BLaER1 treated with 17β-estradiol and CSF1 and Interleukin-3, amounts not matched to agents 10 nM and 100 nM (cell line): ENCODE results near the gene ZNF423.
A peak's percentile ranks its signal among the peaks of the same experiment; 100 is the strongest.

Source experiments
- H3K27ac ChIP-seq, 11 experiments: shearing (Covaris generic); formaldehyde crosslinking; 2 replicates each; pipeline ENCODE4 v1.8.1; 2022
- H3K27me3 ChIP-seq, 11 experiments: shearing (Covaris generic); formaldehyde crosslinking; 2 replicates each; pipeline ENCODE4 v1.8.1; 2022
- H3K36me3 ChIP-seq, 11 experiments: shearing (Covaris generic); formaldehyde crosslinking; 2 replicates each; pipeline ENCODE4 v1.8.1; 2022
- H3K4me1 ChIP-seq, 10 experiments: shearing (Covaris generic); formaldehyde crosslinking; 2 replicates each; pipeline ENCODE4 v1.8.1; 2022
- H3K4me2 ChIP-seq, 11 experiments: shearing (Covaris generic); formaldehyde crosslinking; 2 replicates each; pipeline ENCODE4 v1.8.1; 2022
- H3K4me3 ChIP-seq, 10 experiments: shearing (Covaris generic); formaldehyde crosslinking; 2 replicates each; pipeline ENCODE4 v1.8.1; 2022
- H3K9ac ChIP-seq, 11 experiments: shearing (Covaris generic); formaldehyde crosslinking; 2 replicates each; pipeline ENCODE4 v1.8.1; 2022
- H3K9me3 ChIP-seq, 11 experiments: shearing (Covaris generic); formaldehyde crosslinking; replicated peaks in 1 of 11; 2 replicates each; pipeline ENCODE4 v1.8.1; 2022
- H4K20me1 ChIP-seq, 11 experiments: shearing (Covaris generic); formaldehyde crosslinking; 2 replicates each; pipeline ENCODE4 v1.8.1; 2022
- Cebpa-rat ChIP-seq, 11 experiments: shearing (Covaris generic); IDR thresholded peaks; 2 replicates each; pipeline ENCODE4 v1.8.1; 2022

ZNF423 gene

DNA sequence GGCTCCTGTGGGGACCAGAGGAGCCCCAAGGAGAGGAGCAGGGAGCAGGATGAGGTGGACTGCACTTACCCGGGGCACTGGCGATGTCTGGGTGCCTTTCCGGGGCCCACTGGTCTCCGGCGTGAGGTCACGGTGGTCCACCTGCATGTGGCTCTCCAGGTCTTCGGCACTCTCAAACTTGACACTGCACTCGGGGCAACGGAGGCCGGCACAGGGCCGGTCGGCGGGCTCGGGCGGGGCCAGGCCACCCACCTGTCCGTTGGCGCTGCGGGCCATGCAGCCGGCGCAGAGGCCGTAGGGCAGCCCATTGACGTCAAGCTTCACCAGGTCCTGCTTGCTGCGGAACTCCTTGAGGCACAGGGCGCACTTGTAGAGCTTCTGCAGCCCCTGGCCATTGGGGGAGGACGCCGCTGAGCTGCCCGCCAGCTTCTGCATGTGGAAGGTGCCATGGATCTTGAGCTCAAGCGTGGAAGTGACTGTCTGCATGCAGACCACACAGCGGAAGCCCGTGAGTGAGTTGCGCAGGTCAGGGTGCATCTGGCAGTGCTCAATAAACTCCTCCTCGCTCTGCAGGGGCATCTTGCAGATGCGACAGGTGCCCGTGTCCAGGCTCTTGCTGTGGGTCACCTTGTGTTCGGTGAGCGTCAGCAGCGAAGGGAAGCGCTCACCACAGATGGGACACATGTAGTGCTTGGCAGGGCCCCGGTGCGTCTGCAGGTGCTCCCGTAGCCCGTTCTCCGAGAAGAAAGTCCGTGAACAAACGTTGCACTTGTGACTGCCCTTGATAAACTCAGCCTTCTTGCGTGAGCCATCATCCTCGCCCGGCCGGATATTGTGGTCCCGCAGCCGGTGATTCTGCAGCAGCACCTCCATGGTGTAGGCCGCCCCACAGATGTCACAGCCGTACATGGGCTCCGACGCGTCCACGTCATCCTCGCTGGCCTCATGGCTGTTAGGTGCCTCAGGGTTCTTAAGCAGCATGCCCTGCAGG lies 220.0 kb downstream of the ZNF423 start:
- TF ChIP-seq Cebpa-rat (IDR thresholded peaks at IDR 0.05): no peak
- peak overlapping the region in 1 of 11 experiments; percentile 60; a peak in 1 of 22 replicates for H3K9ac ChIP-seq
- peak overlapping the region in 3 of 10 experiments; percentile 19 to 46 (median 31); a peak in 6 of 20 replicates for H3K4me3 ChIP-seq
- peaks cover 0 to 25% (median 0%) of the 10 kb centered on the region in 11 experiments; a peak in 4 of 22 replicates for H4K20me1 ChIP-seq
- peaks cover 0 to 27% (median 0%) of the 10 kb centered on the region in 11 experiments; a peak in 6 of 22 replicates for H3K27me3 ChIP-seq
- H3K4me2 ChIP-seq: peak overlapping the region in 9 of 11 experiments; percentile 3 to 97 (median 90); a peak in 16 of 22 replicates
- peaks cover 19 to 100% (median 100%) of the 10 kb centered on the region in 10 experiments for H3K4me1 ChIP-seq
- peak overlapping the region in 2 of 11 experiments; percentile 55 to 60; a peak in 2 of 22 replicates for H3K27ac ChIP-seq
- H3K36me3 ChIP-seq: peaks cover 0 to 34% (median 26%) of the 10 kb centered on the region in 11 experiments; a peak in 17 of 22 replicates
- peaks cover 0 to 5% (median 0%) of the 10 kb centered on the region in 11 experiments; a peak in 2 of 22 replicates for H3K9me3 ChIP-seq

DNA sequence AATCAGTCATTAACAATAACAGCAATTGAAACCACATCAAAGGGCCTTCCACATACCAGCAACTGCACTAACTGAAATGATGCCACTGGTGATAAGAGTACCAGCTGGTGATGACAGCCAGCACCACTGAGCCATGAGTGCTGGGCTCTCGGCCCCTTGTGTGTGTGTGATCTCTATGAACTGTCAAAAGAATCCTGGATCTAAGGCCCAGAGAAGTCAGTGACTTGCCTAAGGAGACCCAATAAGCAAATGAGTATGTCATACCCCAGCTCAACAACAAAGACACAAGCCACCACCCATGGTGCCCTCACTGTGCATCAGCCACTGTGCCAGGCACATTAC lies 220.9 kb downstream of the ZNF423 start:
- Histone ChIP-seq H3K27me3 (peaks cover 0 to 20% (median 0%) of the 10 kb centered on the region in 11 experiments; a peak in 5 of 22 replicates), H3K27ac (peak overlapping the region in 2 of 11 experiments; percentile 55 to 60; a peak in 5 of 22 replicates), H3K4me2 (peak overlapping the region in 8 of 11 experiments; percentile 42 to 97 (median 92); a peak in 15 of 22 replicates), H3K4me3 (peak overlapping the region in 3 of 10 experiments; percentile 19 to 46 (median 31); a peak in 6 of 20 replicates), H3K9me3 (peaks cover 2 to 10% (median 4%) of the 10 kb centered on the region in 11 experiments; a peak in 21 of 22 replicates), H4K20me1 (peaks cover 0 to 25% (median 0%) of the 10 kb centered on the region in 11 experiments; a peak in 1 of 22 replicates), H3K36me3 (peaks cover 0 to 42% (median 30%) of the 10 kb centered on the region in 11 experiments; a peak in 17 of 22 replicates), H3K9ac (peak overlapping the region in 3 of 11 experiments; percentile 7 to 64 (median 60); a peak in 5 of 22 replicates), H3K4me1 (peaks cover 12 to 100% (median 96%) of the 10 kb centered on the region in 10 experiments; a peak in 19 of 20 replicates)
- no peak for TF ChIP-seq Cebpa-rat (IDR thresholded peaks at IDR 0.05)

DNA sequence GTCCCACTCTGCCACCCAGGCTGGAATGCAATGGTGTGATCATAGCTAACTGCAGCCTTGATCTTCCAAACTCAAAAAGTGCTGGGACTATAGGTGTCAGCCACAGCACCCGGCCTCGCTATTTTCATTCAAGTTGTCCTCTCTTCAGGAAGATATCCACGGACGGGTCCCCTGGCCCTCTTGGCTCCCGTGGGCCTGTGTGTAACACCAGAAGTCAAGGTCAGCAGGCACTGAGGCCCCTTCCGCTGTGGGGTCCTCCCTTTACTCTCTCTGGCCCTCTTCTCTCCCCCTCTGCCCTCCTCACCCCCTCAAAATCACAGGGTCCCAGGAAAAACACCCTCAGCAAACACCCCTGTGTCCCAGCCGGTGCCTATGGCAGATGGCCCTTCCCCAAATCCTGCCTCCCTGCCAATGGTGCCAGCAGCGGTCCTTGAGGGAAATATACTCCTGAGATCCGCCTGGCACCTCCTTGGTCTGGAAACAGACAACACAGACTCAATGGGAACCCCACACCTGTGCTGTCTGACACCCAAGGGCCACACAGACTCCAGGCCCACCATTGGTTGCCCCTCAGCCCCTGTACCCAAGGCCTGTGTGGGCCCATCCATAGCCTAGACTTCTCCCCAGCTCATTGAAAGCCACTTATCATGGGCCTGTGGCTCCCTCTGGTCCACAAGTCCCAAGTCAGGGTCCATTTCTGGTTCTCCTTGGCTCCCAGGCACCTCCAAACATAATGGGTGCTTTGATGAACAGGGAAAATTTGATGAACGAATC lies 221.5 kb downstream of the ZNF423 start:
- H4K20me1 ChIP-seq: peaks cover 0 to 24% (median 0%) of the 10 kb centered on the region in 11 experiments; a peak in 1 of 22 replicates
- peaks cover 0 to 44% (median 36%) of the 10 kb centered on the region in 11 experiments; a peak in 17 of 22 replicates for H3K36me3 ChIP-seq
- H3K4me3 ChIP-seq: peak overlapping the region in 4 of 10 experiments; percentile 19 to 46 (median 26); a peak in 7 of 20 replicates
- H3K4me2 ChIP-seq: peak overlapping the region in 8 of 11 experiments; percentile 42 to 97 (median 92); a peak in 15 of 22 replicates
- peaks cover 7 to 16% (median 10%) of the 10 kb centered on the region in 11 experiments for H3K9me3 ChIP-seq
- no peak for TF ChIP-seq Cebpa-rat (IDR thresholded peaks at IDR 0.05)
- H3K4me1 ChIP-seq: peaks cover 6 to 95% (median 90%) of the 10 kb centered on the region in 10 experiments; a peak in 19 of 20 replicates
- H3K27me3 ChIP-seq: peaks cover 0 to 14% (median 0%) of the 10 kb centered on the region in 11 experiments; a peak in 4 of 22 replicates
- H3K9ac ChIP-seq: peak overlapping the region in 4 of 11 experiments; percentile 7 to 64 (median 50); a peak in 6 of 22 replicates
- peak overlapping the region in 4 of 11 experiments; percentile 52 to 60 (median 56); a peak in 8 of 22 replicates for H3K27ac ChIP-seq

DNA sequence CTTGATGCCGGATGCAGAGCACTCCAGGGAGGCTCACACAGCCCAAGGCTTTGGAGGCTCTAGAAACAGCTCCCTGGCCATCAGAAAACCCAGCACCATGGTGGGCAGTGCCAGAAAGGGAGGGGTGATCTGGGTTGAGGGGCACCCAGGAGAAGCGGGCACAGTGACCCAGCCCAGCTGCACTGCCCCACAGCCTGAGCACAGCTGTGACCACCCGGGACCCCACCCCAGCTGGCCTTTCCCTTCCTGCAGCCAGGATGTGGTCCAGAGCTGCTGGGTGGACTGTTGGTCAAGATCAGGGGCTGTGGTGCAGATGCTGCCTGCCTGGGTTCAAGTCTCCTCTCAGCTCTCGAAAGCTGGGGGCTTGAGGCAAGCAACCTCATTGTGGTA lies 223.1 kb downstream of the ZNF423 start:
- Histone ChIP-seq H3K27me3 (no peaks in the 10 kb centered on the region), H3K9me3 (peaks cover 20 to 31% (median 25%) of the 10 kb centered on the region in 11 experiments), H3K27ac (peak overlapping the region in 4 of 11 experiments; percentile 58 to 65 (median 62); a peak in 8 of 22 replicates), H3K4me1 (peaks cover 0 to 79% (median 74%) of the 10 kb centered on the region in 10 experiments; a peak in 18 of 20 replicates), H3K36me3 (peaks cover 5 to 50% (median 42%) of the 10 kb centered on the region in 11 experiments; a peak in 19 of 22 replicates), H4K20me1 (peaks cover 0 to 13% (median 0%) of the 10 kb centered on the region in 11 experiments; a peak in 1 of 22 replicates), H3K9ac (peak overlapping the region in 4 of 11 experiments; percentile 53 to 63 (median 59); a peak in 8 of 22 replicates), H3K4me2 (peak overlapping the region in 10 of 11 experiments; percentile 19 to 97 (median 84); a peak in 17 of 22 replicates), H3K4me3 (peak overlapping the region in 2 of 10 experiments; percentile 3; a peak in 1 of 20 replicates)
- TF ChIP-seq Cebpa-rat (IDR thresholded peaks at IDR 0.05): no peak

DNA sequence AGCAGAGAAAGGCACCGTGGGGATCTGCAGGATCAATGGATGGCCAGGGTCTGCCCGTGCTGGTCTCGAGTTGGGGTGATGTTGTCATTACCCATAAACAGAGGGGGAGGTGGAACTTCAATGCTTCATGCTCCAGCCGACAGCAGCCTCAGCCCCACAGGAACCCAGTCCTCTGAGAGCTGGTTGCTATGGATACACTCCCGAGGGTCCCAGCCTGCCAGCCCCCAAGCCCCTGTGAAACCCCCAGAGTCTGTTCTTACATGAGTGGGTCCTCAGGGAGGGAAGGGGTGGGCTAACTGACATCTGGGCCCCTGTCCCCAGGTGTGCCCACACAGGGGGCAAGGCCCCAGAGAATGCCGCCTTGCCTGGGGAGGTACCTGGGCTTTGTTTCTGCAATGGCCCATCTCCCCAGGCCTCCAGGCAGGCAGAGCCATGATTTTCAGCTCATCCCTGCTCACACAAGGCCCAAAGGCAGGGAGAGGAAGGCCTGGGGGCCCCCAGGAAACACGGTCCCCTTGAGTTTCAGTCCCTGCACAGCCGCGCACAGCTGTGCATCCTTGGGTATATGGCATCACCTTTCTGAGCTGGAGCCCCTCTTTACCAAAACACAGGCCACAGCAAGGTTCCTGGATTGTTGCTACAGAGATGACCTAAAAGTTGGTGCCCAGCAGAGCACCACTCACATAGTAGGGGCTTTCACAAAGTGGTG lies 223.7 kb downstream of the ZNF423 start:
- TF ChIP-seq Cebpa-rat (IDR thresholded peaks at IDR 0.05): no peak
- H3K4me2 ChIP-seq: peak overlapping the region; percentile 4 to 97 (median 79); a peak in 19 of 22 replicates
- peak overlapping the region in 7 of 11 experiments; percentile 4 to 65 (median 58); a peak in 11 of 22 replicates for H3K27ac ChIP-seq
- peaks cover 0 to 8% (median 0%) of the 10 kb centered on the region in 11 experiments; a peak in 1 of 22 replicates for H4K20me1 ChIP-seq
- peak overlapping the region in 3 of 10 experiments; percentile 3 to 45 (median 3); a peak in 3 of 20 replicates for H3K4me3 ChIP-seq
- H3K36me3 ChIP-seq: peaks cover 5 to 44% (median 37%) of the 10 kb centered on the region in 11 experiments; a peak in 19 of 22 replicates
- no peaks in the 10 kb centered on the region for H3K27me3 ChIP-seq
- H3K4me1 ChIP-seq: peaks cover 0 to 73% (median 69%) of the 10 kb centered on the region in 10 experiments; a peak in 18 of 20 replicates
- peaks cover 20 to 32% (median 26%) of the 10 kb centered on the region in 11 experiments for H3K9me3 ChIP-seq
- peak overlapping the region in 4 of 11 experiments; percentile 53 to 63 (median 59); a peak in 8 of 22 replicates for H3K9ac ChIP-seq

DNA sequence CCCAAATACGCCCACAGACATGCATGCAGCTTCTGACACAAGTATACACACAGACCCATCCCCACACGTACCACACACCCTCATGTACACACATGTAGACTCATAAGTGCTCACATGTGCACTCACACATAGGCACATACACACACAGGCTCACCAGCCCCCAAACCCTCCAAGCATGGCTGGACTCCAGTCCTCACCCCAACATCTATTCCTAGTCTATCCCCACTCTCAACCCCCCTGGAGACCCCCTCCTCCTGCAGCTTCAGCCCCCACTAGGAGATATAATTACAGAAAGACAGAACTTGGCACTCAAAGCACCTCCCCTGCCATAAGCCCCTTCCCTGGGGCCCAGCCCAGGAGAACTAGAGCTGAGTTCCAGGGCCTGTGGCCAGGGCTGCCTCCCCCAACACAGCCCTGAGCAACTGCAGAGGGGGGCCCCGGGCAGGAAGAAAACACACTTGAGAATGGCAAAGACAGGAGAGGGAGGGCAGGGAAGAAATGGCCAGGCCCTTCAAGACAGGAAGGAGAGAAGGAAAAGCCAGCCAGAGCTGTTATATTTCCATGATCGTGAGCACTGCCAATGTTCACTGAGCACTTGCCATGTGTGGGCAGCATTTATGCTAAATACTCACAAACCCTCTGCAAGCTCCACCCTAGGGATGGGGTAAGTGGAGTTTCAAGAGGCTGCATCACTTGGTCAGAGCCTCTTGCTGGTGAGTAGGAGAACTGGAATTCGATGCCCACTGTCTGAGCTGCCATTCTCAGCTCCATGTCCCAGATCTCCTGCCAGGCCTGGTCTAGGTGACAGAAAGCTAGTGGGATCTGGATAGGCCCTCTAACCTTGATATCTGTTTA lies 224.5 kb downstream of the ZNF423 start:
- Histone ChIP-seq H3K9ac (peak overlapping the region in 4 of 11 experiments; percentile 49 to 63 (median 58); a peak in 7 of 22 replicates), H3K9me3 (peaks cover 20 to 32% (median 26%) of the 10 kb centered on the region in 11 experiments), H3K4me1 (peaks cover 0 to 65% (median 60%) of the 10 kb centered on the region in 10 experiments; a peak in 18 of 20 replicates), H3K27ac (peak overlapping the region in 5 of 11 experiments; percentile 16 to 65 (median 60); a peak in 9 of 22 replicates), H3K4me3 (peak overlapping the region in 2 of 10 experiments; percentile 3 to 45; a peak in 2 of 20 replicates), H4K20me1 (peaks cover 0 to 1% (median 0%) of the 10 kb centered on the region in 11 experiments; a peak in 1 of 22 replicates), H3K36me3 (peaks cover 5 to 37% (median 29%) of the 10 kb centered on the region in 11 experiments; a peak in 19 of 22 replicates), H3K27me3 (no peaks in the 10 kb centered on the region), H3K4me2 (peak overlapping the region in 10 of 11 experiments; percentile 4 to 97 (median 84); a peak in 19 of 22 replicates)
- TF ChIP-seq Cebpa-rat (IDR thresholded peaks at IDR 0.05): no peak
